GM19324 (cell line): ENCODE results near the gene RARS2.
A peak's percentile ranks its signal among the peaks of the same experiment; 100 is the strongest.
"Not testable (repeated sequence)": the region's sequence is repeated elsewhere in the genome, so short reads cannot be mapped to it uniquely, and the experiment has no call there.

Experiments used
- ATAC-seq: cut with Tn5 transposase; IDR thresholded peaks from one replicate; pipeline ENCODE4 v1.9.1; 2021; ENCODE audit warnings: mild to moderate bottlenecking, moderate library complexity; ENCODE audit not compliant: unreplicated experiment, low FRiP score

The RARS2 gene

DNA sequence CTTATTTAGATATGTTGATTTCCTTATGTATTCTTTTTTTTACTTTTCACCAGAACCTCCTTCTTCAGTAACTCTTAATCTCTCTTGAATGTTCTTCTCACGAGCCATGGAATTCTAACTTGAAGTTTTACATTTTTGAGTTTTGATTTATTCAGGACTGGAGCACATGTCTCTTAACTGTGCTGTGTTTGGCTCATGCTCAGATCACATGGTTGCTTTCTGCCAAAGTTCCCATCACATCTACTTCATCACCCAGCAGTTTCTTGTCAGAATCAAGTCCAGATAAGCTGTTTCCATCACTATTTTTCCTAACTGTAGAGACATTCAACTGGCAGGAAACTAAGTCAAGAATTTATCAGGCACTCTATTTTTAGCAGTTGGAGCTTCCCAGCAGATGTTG, 85.3 kb downstream of the RARS2 start:
- no peak for ATAC-seq

GRCh38 chr6:87501809-87502572, 87.8 kb downstream of the RARS2 start:
- ATAC-seq = no peak

DNA sequence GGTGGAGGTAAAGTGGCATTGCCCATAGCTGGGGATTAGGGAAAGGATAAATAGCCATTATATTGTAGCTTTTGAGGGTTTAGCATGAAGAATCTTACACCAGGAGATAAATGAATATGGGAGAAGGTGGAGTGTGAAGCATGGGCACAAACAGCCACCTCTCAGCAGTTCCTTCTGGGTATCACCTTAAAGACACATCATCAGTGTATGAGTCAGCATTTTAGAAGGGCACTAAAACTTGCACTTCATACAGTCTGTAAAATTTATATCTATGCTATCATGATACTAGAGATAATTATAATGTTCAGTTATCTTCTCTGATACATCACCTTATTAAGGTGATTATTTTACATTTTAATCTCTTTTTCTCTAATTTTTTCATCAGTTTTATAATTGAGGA, 91.7 kb downstream of the RARS2 start:
- ATAC-seq = no peak

- peak; percentile 79 for ATAC-seq
These were observed 94.9 kb downstream of the RARS2 start for GRCh38 chr6:87494761-87495422.

GRCh38 chr6:87489326-87489725, 100.5 kb downstream of the RARS2 start:
- ATAC-seq = not testable (repeated sequence)

DNA sequence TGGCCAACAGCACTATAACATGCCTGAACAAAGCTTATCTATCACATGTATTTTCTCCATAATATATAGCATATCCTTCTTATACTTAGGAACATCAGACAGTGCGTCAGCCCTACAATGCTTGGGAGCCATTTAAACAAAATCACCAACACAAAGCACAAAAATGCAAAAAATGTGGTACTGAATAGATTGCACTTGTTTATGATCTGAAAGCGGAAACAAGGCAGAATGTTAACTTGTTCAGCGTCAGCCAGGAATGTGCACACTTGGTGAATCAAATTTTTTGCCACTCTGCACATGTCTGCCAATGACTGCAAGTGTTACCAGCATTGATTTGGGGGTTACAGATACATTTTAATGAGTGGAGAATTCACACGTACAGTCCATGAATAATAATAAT, 102.2 kb downstream of the RARS2 start:
- ATAC-seq = no peak

GRCh38 chr6:87484491-87484890, 105.3 kb downstream of the RARS2 start:
- ATAC-seq = no peak

DNA sequence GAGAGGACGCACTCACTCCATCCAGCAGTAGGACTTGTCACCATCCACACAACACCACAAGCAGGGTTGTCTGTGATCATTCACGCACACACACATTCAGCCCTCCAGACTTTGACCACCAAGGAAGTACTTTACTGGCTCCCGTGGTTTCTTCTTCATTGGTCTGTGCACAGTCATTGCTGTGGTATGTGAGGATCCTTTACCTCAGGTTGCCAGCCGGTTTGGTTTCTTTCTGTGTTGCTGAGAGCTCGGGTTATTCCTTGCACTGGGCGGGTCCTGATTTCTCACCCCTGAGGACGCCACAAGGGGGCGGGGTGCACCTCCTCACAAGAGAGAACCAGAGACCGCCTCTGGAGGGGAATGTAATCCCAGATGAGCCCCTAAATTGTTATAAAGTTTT, 105.9 kb downstream of the RARS2 start:
- no peak for ATAC-seq

DNA sequence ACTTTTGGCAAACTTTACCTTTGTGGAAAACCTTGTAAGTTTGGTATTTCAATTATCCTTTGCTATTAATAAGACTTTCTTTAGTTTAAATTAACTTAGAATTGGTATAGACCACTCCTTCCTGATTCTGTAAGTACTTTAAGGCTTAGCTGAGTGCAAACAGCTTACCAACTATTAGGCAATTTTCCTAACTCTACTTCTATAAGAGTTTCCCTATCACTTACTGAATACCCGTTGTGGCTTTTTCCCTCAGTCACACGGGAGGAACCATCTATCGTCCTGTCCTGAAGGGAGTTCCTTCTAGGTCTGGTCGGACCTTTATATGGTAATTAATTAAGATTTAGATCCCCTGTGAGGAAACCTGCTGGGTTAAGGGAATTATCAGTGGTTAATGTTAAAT, 107.4 kb downstream of the RARS2 start:
- no peak for ATAC-seq

DNA sequence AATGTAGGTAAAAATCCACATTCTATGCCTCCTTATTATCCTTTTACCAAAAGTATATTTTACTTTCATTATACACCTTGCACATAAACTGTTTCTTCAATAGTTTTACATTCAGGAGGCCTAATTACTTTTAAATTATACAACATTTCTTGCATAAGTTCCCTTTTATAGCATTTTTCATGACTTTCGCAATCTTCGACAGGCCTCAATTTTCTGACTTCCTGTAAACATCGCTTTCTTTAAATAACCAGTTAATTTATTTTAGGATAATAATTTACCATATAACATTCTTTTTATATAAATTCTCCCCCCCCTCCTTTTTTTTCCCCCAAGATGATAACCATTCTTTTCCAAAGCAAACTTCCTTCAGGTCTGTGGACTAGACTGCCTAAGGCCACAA, 107.9 kb downstream of the RARS2 start:
- ATAC-seq = no peak

DNA sequence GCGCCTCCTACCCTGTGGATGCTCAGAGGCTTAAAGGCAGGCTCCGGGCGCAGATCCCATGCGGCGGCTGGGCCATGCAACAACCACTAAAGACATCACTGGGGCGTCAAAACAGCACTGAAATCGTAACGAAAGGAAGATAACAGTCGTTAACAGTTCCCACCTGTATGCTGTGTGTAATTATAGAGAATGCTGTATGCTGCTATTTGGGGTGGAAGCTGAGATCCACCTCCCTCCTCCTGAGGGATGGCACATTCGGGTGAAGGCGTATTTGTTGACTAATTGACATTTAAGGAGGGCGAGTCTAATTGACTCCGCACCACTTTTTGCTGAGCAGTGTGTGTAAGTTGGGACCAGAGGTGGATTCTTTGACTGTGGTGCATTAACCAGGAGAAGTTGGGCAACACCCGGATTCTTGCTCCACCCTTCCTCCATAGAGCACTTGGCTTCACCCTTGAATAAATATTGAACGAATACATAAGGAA, 116.3 kb downstream of the RARS2 start:
- ATAC-seq = no peak

DNA sequence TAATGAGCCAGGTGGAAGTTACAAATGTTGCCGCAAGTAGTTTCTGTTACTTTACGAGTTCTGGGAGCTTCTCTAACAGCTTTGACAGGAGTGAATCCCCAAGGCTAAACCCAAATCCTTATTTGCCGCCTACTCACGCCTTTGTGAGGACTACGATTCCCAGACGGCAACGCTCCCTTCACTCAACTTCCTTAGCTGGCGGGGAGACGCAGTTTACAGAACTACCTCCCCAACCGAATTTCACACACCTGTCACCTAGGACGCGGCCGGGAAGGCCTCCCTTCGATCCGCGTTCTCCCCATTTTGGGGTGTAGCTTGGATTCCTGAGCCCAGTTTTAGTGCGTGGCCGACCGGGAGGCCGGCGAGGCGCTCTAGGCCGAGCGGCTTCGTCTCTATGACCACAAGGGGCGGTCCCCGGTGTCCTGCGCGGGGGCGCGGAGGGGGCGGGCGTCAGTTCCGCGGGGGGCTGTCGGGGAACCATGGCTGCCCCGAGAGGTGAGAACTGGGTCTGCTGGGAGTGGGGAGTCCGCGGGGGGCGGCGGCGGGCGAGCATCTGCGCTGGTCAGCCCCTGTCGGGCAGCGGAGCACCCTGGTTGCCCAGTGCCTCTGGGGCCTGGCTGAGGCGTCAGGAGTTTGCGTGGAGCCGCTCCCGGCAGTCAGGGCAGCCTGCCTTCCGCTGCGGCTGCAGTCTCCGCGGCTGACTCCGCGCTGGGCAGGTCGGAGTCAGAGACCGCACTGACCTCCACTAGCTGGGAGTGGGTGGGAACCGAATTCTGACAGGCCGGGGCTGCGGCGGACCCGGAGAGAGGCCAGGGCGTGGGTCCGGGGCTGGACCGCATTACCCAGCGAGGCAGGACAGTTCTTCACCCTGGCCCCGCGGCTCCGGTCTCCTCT, 117.0 kb downstream of the RARS2 start, which contains the start of gene SLC35A1:
TSS of gene SLC35A1 (plus strand) at position 450 of the 894 bp plus-strand sequence. CDS start at position 480, 30 bp downstream.
- peak; percentile 96 for ATAC-seq

DNA sequence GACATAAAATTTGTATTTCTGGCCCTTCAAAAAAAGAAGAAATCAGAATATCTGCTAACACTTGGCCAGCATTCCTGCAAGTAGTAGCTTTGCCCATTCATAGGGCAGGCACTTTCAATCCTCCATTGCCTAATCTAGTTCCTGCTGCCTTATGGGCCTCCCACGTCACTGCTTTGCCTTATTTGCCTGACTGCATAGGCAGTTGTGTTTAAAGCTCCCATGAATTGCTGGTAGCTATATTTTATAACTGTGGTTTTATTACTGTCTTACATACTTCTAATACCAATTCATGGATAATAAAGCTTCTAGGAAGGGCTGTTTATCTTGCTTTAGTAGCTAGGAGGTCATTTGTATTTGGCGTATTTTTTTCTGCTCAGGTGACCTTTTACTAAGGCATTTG, 124.7 kb downstream of the RARS2 start:
- no peak for ATAC-seq
